Measurements from ENCODE around the gene MYOC. TPM values are rescaled to one million over a fixed set of nuclear protein-coding genes. Genes with fewer than 3 reads are reported as not detected.

The MYOC gene
- total RNA-seq, 1 experiment from 2014 or later = not detected

GRCh38 chr1:171596705-171597104 lies 55.8 kb downstream of the MYOC start:
- ChIA-PET POLR2A (no interaction called here), CTCF (no interaction called here)

More at GRCh38 chr1:171596705-171597104, 55.8 kb downstream of the MYOC start:
- ATAC-seq (no peak), DNase-seq (ENCODE audit: low read depth, low spot score) (no peak)
- Histone ChIP-seq H3K9me2 (ENCODE audit: insufficient read depth) (no peaks in the 10 kb centered on the region), H3K36me3 (ENCODE audit: control insufficient read depth in 1 of 2, insufficient read depth in 2 of 2, low read length in 2 of 2) (peaks cover under 1 to 9% of the 10 kb centered on the region in 2 experiments; a peak in 2 of 4 replicates), H3K9me3 (ENCODE audit: control insufficient read depth in 1 of 2, insufficient read depth in 1 of 2, low read depth in 1 of 2, low read length in 2 of 2) (no peaks in the 10 kb centered on the region), H3K27ac (ENCODE audit: low read depth, low read length) (no peak overlapping the region), H3K9ac (ENCODE audit: low read length) (no peak overlapping the region), H4K20me1 (ENCODE audit: insufficient read depth) (no peaks in the 10 kb centered on the region), H3K79me2 (ENCODE audit: insufficient read depth, low read length) (no peaks in the 10 kb centered on the region), H3K4me1 (ENCODE audit: control insufficient read depth in 1 of 2, insufficient read depth in 2 of 2, low read length in 2 of 2) (no peaks in the 10 kb centered on the region), H3K27me3 (ENCODE audit: insufficient read depth, low read length) (no peaks in the 10 kb centered on the region), H3K4me3 (replicated peaks in 1 of 2; ENCODE audit: low read depth in 1 of 2, low read length in 2 of 2) (no peak overlapping the region), H3K4me2 (ENCODE audit: low read length) (no peak overlapping the region), H2AFZ (ENCODE audit: low read depth, low read length, poor library complexity, severe bottlenecking) (no peak overlapping the region)
- no TSS peak for BruUV-seq (replicated peaks)
- intact Hi-C loops (cut with micrococcal nuclease) = no loop called here
- no peak for TF ChIP-seq POLR2AphosphoS5 (IDR thresholded peaks at IDR 0.05; ENCODE audit: low read depth, low read length)
- no peak for TF ChIP-seq ATF3 (IDR thresholded peaks at IDR 0.05)
- TF ChIP-seq, protein P1, sequence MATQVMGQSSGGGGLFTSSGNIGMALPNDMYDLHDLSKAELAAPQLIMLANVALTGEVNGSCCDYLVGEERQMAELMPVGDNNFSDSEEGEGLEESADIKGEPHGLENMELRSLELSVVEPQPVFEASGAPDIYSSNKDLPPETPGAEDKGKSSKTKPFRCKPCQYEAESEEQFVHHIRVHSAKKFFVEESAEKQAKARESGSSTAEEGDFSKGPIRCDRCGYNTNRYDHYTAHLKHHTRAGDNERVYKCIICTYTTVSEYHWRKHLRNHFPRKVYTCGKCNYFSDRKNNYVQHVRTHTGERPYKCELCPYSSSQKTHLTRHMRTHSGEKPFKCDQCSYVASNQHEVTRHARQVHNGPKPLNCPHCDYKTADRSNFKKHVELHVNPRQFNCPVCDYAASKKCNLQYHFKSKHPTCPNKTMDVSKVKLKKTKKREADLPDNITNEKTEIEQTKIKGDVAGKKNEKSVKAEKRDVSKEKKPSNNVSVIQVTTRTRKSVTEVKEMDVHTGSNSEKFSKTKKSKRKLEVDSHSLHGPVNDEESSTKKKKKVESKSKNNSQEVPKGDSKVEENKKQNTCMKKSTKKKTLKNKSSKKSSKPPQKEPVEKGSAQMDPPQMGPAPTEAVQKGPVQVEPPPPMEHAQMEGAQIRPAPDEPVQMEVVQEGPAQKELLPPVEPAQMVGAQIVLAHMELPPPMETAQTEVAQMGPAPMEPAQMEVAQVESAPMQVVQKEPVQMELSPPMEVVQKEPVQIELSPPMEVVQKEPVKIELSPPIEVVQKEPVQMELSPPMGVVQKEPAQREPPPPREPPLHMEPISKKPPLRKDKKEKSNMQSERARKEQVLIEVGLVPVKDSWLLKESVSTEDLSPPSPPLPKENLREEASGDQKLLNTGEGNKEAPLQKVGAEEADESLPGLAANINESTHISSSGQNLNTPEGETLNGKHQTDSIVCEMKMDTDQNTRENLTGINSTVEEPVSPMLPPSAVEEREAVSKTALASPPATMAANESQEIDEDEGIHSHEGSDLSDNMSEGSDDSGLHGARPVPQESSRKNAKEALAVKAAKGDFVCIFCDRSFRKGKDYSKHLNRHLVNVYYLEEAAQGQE (IDR thresholded peaks at IDR 0.05; ENCODE audit: low read depth) = no peak
- TF ChIP-seq ZNF274 (IDR thresholded peaks at IDR 0.05; ENCODE audit: low read depth, low read length) = no peak
- TF ChIP-seq SP1 (IDR thresholded peaks at IDR 0.05; ENCODE audit: low read depth) = no peak
- no peak for TF ChIP-seq MAX (IDR thresholded peaks at IDR 0.05)
- no peak for TF ChIP-seq POLR2A (IDR thresholded peaks at IDR 0.05; ENCODE audit: borderline replicate concordance, extremely low read depth, insufficient read depth, insufficient read length)
- TF ChIP-seq SIN3A (IDR thresholded peaks at IDR 0.05; ENCODE audit: low read depth) = no peak
- TF ChIP-seq YY1 (IDR thresholded peaks at IDR 0.05; ENCODE audit: extremely low read depth, insufficient replicate concordance, low read depth, low read length) = no peak
- TF ChIP-seq ZBTB33 (IDR thresholded peaks at IDR 0.05; ENCODE audit: extremely low read depth, insufficient replicate concordance, low read length) = no peak
- TF ChIP-seq ELF1 (IDR thresholded peaks at IDR 0.05; ENCODE audit: borderline replicate concordance, low read depth) = no peak
- no peak for TF ChIP-seq ZFX (IDR thresholded peaks at IDR 0.05)
- TF ChIP-seq RAD21 (IDR thresholded peaks at IDR 0.05; ENCODE audit: low read depth) = no peak
- TF ChIP-seq EGR1 (IDR thresholded peaks at IDR 0.05; ENCODE audit: low read depth) = no peak
- no peak for TF ChIP-seq CEBPB (IDR thresholded peaks at IDR 0.05; ENCODE audit: low read depth)
- no peak for TF ChIP-seq CBX3 (IDR thresholded peaks at IDR 0.05; ENCODE audit: low read depth)
- TF ChIP-seq SRF (IDR thresholded peaks at IDR 0.05; ENCODE audit: low read depth) = no peak
- no peak for TF ChIP-seq JUND (IDR thresholded peaks at IDR 0.05)
- RAD21 ChIA-PET (ENCODE audit: low non-redundant PET in 1 of 2, low total read pairs in 2 of 2, uncharacterized antibody in 2 of 2, unreplicated experiment in 2 of 2) = no interaction called here
